Stimulated activated CD8-positive, alpha-beta memory T cell treated with anti-CD3 and anti-CD28 coated beads, Interleukin-12 subunit alpha, Interleukin-12 subunit beta, amount 100 ng/mL, for 24 hours (primary cell): ENCODE data around the gene USP24.
"Not testable (repeated sequence)": the region's sequence is repeated elsewhere in the genome, so short reads cannot be mapped to it uniquely, and the experiment has no call there.

Experiments
- DNase-seq: peaks from one replicate; pipeline ENCODE4 v3.0.0-alpha.2; 2020; ENCODE audit errors: extremely low read depth

The USP24 gene

DNA sequence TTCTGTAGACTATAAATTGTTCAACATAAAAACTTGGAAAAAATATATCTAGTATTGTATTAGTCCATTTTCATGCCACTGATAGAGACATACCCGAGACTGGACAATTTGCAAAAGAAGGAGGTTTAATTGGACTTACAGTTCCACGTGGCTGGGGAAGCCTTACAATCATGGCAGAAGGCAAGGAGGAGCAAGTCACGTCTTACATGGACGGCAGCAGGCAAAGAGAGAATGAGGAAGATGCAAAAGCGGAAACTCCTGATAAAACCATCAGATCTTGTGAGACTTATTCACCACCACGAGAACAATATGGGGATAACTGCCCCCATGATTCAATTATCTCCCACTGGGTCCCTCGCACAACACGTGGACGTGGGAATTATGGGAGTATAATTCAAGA is 15.4 kb downstream of the USP24 start:
- DNase-seq = not testable (repeated sequence)

DNA sequence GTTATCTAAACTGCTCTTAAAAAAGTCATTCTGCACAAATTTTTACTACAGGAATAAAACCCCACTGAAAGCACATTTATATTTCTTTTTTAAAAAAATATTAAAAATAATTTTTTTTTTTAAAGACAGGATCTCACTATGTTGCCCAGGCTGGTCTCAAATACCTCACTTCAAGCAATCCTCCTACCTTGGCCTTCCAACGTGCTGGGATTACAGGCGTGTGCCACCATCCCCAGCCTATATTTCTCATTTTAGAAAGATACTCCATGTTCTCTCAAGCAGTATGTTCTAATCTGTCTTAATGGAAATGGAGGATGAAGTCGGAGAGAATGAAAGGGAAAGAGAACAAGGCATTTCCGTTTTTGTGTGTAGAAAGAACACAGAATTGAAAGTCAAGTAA is 17.1 kb downstream of the USP24 start:
- no peak for DNase-seq

DNA sequence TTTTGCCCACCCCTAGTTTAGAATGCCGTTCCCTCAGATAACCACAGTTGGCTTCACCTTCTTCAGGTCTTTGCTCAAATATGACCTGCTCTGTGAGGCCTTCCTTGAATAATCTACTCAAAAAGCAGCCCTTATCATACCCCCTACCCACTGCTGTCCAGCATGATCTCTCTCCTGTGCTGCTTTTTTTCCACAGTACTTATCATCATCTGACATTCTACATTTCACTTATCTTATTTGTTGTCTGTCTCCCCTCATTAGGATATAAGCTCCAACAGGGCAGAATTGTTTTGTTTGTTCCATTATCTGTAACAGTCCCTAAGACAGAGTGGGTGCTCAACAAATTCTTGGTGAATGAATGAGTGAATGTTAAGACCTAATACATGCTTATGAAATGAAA is 18.1 kb downstream of the USP24 start:
- no peak for DNase-seq

DNA sequence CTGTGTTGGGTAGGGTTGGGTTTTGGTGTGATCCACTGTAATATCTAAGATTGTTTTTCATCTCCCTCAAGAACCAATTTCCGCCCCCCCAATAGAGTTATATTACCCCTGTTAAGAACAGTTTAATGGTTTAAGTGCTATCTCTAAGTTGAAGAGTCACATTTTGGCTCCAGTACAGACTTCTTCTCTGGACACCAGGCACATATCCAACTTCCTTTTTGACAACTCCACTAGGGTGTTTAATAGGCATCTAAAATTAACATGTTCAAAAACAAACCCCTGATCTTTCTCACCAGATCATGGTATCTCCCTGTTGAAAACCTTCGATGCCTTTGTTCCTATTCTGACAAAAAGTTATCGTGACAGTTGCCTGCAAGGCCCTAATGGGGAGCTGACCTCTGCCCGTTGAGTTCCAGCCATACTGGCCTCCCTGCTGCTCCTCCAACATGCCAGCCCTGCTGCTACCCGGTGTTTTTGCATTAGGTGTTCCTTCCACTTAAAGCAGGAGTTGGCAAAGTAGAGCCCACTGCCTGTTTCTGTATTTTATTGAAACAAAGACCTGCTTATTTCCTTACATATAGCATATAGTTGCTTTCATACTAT is 18.6 kb downstream of the USP24 start:
- no peak for DNase-seq

DNA sequence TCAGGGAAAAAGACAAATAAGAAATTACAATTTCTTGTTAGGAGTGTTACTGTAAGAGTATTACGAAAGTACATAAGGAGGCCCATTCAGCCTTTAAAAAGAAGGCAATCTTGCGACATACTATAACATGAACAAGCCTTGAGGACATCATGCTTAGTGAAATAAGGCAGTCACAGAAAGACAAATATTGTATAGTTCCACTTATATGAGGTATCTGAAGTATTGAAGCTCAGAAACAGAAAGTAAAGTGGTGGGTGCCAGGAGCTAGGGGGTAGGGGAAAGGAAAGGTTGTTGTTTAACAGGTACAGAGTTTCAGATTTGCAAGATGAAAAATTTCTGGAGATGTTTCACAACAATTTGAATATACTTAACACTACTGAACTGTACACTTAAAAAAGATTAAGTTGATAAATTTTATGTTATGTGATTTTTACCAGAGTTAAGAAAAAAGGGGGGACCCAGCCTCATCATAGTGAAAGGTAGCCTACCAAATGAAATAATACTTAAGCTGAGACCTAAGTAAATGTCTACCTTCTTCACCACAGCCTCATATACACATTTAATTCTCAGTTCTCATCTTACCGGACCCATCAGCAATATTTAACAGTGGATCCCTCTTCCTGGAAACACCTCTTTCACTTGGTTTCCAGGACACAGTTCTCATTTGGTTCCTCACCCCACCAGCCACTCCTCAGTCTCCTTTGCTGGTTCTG is 19.5 kb downstream of the USP24 start:
- no peak for DNase-seq

DNA sequence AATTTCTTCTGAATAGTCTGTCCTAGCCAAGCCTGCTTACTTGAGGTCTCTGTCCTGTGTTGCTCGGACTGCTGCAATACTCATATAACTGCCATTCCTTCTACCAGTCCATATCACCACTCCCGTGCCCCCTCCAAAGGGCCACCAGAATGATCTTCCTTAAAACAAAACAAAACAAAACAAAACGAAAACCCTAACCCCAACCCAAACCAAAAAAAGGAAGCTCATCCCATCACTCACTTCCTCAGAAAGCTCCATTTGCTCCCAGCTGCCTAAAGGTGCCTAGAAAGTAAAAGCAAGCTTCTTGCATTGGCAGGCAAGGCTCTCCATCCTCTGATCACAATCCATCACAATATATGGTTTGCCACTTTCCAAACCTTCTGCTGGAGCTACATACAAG is 20.3 kb downstream of the USP24 start:
- DNase-seq = no peak

DNA sequence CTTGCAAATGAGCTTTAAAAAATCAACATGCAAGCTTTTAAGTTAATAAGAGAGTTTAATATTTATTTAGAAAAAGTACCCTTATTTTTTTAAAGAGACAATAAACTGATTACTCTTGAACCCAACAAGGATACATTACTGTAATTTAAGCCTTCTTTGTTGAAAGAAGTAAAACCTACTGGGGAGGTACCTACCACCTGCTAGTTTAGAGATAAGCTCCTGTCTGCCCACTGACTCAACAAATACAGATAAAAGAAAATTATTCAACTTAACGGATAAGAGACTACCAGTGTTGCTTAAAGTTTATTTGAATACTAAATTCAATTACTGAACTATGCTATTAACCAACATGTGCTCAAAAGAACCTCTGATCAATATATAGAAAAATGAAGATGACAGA is 23.1 kb downstream of the USP24 start:
- DNase-seq = no peak

DNA sequence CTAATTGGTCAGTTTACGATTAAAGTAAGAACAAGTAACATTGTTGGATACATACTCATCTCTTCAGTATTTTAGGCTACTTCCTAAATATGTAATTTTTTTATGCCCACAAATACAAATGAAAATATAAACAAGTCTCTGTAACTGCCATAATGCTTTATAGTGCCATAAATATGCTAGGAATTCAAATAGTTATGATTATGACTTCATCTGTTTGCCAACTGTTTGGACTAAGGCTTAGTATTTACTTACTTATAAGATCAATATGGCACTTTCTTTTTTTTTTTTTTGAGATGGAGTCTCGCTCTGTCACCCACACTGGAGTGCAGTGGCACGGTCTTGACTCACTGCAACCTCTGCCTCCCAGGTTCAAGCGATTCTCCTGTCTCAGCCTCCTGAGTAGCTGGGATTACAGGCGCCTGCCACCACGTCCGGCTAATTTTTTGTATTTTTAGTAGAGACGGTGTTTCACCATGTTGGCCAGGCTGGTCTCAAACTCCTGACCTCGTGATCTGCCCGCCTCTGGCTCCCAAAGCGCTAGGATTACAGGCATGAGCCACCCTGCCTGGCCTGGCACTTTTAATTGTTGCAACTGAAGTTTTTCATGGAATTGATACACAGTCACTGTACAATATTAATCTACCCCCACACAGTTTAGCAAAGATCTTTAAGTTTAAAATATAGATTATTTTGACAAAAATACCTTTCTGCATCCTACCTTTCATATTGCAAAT is 23.8 kb downstream of the USP24 start:
- DNase-seq = not testable (repeated sequence)

DNA sequence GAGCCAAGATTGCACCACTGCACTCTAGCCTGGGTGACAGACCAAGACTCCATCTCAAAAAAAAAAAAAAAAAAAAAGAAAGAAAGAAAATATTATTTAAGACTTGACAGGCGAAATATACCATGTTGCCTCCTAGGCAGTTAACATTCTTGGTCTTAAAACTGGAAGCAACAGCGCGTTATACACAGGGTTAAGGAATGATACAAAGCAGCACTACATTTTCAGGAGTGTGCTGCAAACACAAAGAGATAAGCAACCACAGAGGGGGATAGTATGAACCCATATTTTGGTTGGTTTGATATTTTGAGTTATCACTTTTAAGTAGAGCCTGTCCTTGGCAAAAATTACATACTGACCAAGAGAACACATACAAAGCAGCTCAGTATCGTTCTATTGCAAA is 25.1 kb downstream of the USP24 start:
- DNase-seq = no peak

DNA sequence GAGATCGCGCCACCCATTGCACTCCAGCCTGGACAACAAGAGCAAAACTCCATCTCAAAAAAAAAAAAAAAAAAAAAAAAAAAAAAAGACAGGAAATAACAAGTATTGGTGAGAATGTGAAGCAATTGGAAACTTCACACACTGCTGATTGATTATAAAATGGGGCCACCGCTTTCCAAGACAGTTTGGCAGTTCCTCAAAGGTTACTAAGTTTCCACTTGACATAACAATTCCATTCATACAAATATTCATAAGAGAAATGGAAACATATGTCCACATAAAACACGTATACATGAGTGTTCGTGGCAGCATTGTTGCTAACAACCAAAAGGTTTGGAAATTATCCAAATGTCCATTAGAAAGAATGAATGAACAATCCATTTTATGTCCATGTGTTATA is 26.3 kb downstream of the USP24 start:
- DNase-seq = no peak

DNA sequence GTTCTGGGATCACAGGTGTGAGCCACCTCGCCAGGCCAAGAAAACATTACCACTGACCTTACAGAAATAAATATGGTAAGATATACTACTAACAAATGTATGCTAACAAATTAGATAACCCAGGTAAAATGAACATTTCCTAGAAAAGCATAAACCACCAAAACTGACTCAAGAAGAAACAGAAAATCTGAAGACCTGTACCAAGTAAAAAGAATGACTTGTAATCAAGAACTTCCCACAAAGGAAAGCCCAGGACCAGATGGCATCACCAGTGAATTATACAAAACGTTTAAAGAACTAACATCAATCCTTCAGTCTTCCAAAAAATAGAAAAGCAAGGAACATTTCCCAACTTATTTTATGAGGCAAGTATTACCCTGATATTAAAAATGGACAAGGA is 29.3 kb downstream of the USP24 start:
- DNase-seq = no peak

DNA sequence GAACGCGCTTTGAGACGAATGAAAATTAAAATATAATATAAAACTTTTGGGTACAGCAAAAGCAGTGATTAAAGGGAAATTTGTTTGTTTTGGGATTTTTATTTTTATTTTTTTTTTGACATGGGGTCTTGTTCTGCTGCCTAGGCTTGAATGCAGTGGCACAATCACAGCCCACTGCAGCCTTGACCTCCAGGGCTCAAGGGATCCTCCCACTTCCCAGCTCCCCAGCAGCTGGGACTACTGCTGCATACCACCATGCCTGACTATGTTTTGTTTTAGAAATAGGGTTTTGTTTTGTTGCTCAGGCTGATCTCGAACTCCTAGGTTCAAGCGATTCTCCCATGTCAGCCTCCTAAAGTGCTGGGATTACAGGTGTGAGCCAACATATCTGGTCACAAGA is 30.3 kb downstream of the USP24 start:
- no peak for DNase-seq

DNA sequence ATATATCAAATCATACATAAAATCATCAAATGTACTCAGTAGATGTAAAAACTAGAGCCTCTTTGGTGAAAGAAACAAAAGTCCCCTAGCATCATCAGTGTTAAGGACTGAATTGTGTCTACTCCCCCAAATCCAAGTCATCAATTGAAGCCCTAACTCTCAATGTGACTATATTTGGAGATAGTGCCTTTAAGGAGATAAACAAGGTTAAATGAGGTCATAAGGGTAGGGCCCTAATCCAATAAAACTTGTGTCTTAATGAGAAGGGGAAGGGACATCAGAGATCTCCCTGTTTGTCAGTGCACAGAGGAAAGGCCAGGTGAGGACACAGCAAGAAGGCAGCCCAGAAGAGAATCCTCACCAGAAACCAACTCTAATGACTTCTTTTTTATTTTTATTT is 33.5 kb downstream of the USP24 start:
- DNase-seq = no peak

DNA sequence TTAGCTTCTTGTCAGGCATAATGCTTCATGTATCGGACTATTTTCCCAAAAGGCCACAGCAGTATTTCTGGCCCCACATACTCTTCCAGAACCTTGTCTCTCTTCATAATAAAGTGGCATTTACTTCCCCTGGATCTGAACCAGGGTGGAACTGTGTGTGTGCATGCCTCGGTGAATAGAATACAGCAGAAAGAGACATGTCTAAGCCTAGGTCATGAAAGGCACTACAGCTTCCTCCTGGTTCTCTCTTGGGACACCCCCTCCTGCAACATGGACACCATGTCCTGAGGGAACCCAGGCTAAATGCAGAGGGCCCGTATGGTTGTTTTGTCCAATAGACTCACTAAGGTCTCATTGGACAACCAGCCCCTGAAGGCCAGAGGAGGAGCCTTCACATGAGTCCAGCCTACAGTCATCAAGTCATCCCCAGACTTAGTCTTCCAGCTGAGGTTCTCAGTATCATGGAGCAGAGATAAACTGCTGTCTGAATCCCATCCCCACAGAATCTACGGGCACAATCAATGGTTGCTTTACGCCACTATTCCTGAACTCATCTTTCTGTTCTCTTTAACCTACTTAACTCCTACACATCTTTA is 35.0 kb downstream of the USP24 start:
- DNase-seq = no peak

DNA sequence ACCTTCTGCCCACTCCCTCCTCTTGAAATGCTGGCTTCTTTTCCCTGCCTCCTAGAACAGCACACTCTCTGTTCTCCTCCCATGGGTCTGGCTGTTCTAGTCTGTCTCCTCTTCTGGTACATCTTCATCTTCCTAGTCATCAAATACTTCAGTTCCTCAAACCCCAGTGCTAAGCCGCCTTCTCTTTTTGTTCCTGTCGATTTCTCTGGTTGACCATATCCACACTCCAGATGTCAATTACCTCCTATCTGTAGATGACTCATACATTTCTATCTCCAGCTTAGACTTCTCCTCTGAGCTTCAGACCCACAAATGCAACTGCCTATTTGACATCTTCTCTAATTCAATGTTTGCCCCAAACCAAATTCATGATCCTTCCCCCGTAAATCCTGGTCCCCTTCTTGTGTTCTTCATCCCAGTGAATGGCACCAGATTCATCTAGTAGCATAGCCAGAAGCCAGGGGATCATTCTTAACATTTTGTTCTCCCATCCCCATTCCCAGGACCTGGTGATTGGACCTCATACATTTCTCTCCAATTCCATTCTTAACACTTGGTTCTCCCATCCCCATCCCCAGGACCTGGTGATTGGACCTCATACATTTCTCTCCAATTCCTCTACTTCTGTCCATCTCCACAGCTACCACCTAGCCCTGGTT is 35.9 kb downstream of the USP24 start:
- no peak for DNase-seq

DNA sequence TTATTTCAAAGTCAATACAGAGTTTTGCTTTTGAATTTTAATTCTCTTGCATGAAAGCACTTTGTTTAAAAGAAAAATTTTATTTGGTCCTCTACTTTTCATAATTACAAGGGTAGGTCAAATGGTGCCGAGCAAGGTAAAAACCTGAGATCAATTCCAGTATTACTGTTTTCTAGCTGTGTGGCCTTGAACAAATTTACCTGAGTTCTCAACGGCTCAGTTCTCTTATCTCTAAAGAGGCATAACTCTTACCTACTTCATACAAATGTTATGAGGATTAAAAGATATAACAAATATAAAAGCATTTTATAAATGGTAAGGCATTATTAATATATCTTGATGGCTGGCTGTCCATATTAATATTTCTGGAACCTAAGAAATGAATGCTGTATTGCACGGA is 42.5 kb downstream of the USP24 start:
- no peak for DNase-seq

DNA sequence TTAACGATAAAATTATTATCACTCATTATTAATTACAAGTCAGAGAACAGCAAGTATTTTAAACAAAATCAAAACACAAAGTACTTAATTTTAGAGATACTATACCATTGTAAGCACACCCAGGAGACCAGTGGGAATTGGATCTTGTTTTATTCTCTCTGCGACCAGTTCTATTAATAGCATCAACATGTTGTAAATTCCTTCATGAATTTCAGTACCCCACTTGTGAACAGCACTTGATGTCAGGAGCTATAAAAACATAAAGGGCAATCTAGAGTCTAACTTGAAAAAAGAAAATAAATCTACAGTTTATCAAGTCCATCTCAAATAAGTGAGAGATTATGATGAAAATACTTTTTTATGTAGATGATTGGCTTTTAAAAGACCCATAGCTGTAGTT is 42.9 kb downstream of the USP24 start:
- DNase-seq = no peak

DNA sequence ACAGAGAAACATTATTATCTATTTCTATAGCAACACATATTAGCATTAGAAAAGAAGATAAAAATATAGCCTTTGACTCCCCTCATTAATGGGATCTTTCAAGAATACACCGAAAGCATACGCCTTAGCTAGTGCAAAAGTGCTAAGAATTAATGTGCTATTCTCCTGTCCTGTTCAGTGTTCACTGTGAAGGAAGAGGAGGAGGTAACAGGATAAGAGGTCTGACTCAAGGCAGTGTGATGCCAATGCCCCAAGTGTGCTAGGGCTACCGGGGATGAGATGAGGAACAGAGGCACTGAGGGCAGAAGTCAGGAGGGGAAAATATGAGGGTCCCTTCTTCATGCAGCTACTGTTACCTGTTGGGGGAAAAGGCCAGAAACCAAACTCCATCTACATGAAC is 43.5 kb downstream of the USP24 start:
- no peak for DNase-seq

DNA sequence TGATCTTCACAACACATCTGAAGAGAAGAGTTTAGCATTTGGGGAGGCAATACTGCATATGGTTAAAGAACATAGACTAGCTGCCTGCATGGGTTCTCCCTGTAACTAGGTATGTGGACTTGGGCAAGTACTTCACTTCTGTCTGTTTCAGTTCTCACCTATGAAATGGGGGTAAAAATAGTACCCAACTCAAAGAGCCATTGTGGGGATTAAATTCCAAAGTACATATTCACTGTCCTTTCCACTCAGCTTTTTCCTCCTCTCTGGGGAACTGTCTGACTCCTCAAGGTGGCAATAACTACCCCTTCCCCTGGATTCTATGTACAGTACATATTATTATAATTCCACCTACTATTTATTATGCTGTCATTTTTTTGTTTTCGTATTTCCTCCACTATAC is 44.7 kb downstream of the USP24 start:
- no peak for DNase-seq

DNA sequence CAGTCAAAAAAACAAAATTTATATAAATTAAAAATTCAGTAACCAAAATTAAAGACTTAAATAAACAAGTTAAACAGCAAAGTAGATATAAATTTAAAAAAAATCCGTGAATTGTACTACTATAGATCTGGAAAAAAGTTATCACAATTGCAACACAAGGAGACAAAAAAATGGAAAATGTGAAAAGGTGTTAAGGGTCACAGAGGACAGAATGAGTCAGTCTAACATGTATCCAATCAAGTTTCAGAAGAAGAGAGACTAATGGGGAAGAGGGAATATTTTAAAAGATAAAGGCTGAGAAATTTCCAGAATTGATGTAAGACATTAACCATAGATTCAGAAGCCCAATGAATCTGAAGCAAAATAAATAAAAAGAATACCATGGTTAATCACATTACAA is 46.0 kb downstream of the USP24 start:
- no peak for DNase-seq

DNA sequence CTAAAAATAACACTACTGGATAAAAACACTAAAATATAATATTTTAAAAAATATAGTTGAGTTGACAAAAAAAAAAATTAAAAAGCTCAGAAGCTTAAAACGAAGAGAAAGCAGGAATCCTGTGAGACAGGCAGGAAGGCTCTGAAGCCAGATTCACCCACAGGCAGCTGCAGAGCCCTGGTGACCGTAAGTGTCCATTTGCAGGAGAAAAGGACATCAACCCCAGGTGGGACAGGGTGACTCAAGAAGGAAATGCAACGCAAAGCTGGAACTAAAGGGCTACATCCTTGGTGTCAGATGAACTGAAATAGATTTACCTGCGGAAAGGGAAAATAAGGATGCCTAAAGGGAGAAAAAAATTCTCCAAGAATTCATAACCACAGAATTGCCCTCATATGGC is 46.8 kb downstream of the USP24 start:
- no peak for DNase-seq

DNA sequence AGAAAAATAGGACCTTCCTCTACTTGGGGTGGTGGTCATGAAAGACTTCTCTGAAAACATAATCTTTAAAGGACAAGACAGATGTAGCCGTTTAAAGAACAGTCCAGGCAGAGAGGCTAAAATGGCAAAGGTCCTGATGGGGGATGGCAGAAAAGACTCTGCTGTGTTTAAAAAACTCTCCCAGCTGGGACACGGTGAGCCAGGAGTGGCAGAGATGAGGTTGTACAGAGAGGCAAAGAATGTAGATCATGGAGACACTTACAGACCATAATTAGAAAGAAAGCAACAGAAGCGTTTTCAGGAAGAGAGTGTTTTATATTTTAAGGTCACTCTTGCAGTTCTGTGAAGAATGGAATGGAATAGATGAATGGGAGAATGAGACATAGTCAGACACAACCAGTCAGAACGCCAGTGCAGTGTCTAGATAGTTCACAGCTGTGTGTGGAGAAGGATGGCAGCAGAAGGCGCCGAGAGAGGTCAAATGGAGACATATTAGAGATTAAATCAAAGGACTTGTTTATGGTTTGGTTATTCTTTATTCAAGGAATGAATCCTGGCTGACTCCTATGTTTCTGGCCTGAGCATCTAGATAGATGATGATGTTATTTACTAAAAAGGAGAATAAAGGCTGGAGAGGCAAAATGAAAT is 47.8 kb downstream of the USP24 start:
- DNase-seq = no peak
